HG03025 (cell line): Measurements from ENCODE around the gene RTRAF.

Source experiments
- ATAC-seq: cut with Tn5 transposase; IDR thresholded peaks from one replicate; pipeline ENCODE4 v1.9.1; 2021; ENCODE audit warnings: mild to moderate bottlenecking, moderate library complexity; ENCODE audit not compliant: unreplicated experiment, low FRiP score

The RTRAF gene

GRCh38 chr14:51993285-51993920, 4.1 kb downstream of the RTRAF start:
- no peak for ATAC-seq

- ATAC-seq, result no peak
Observed at GRCh38 chr14:51996148-51996746, 6.9 kb downstream of the RTRAF start.

GRCh38 chr14:51998348-51998747, 9.0 kb downstream of the RTRAF start:
- no peak for ATAC-seq

- no peak for ATAC-seq
Observed at GRCh38 chr14:51999084-51999483, 9.7 kb downstream of the RTRAF start.

- ATAC-seq, result no peak
Observed at GRCh38 chr14:52000019-52000582, 10.8 kb downstream of the RTRAF start.

GRCh38 chr14:52000696-52001095, 11.3 kb downstream of the RTRAF start:
- no peak for ATAC-seq

- ATAC-seq, result no peak
Observed at GRCh38 chr14:52002542-52002941, 13.2 kb downstream of the RTRAF start.

GRCh38 chr14:52003324-52003723, 14.0 kb downstream of the RTRAF start:
- ATAC-seq, result no peak

GRCh38 chr14:52005625-52006024, 16.3 kb downstream of the RTRAF start:
- ATAC-seq, result no peak

GRCh38 chr14:52006361-52006760, 17.0 kb downstream of the RTRAF start:
- no peak for ATAC-seq

GRCh38 chr14:52007211-52007610, 17.9 kb downstream of the RTRAF start:
- ATAC-seq, result no peak

- no peak for ATAC-seq
Observed at GRCh38 chr14:52007637-52008036, 18.3 kb downstream of the RTRAF start.

- ATAC-seq, result no peak
Observed at GRCh38 chr14:52008136-52008535, 18.8 kb downstream of the RTRAF start.

GRCh38 chr14:52010173-52010693, 20.9 kb downstream of the RTRAF start:
- no peak for ATAC-seq

- no peak for ATAC-seq
Observed at GRCh38 chr14:52011523-52011922, 22.2 kb downstream of the RTRAF start.

GRCh38 chr14:52012635-52013034, 23.3 kb downstream of the RTRAF start:
- ATAC-seq, result no peak

GRCh38 chr14:52013984-52014600, 24.7 kb downstream of the RTRAF start:
- ATAC-seq, result no peak

- ATAC-seq, result no peak
Observed at GRCh38 chr14:52014601-52015267, 25.4 kb downstream of the RTRAF start.

- no peak for ATAC-seq
Observed at GRCh38 chr14:52015411-52016030, 26.2 kb downstream of the RTRAF start.

- no peak for ATAC-seq
Observed at GRCh38 chr14:52018252-52018651, 28.9 kb downstream of the RTRAF start.

- ATAC-seq, result no peak
Observed at GRCh38 chr14:52018970-52019369, 29.6 kb downstream of the RTRAF start.
